ENCODE results near the gene CFAP100.

DNA sequence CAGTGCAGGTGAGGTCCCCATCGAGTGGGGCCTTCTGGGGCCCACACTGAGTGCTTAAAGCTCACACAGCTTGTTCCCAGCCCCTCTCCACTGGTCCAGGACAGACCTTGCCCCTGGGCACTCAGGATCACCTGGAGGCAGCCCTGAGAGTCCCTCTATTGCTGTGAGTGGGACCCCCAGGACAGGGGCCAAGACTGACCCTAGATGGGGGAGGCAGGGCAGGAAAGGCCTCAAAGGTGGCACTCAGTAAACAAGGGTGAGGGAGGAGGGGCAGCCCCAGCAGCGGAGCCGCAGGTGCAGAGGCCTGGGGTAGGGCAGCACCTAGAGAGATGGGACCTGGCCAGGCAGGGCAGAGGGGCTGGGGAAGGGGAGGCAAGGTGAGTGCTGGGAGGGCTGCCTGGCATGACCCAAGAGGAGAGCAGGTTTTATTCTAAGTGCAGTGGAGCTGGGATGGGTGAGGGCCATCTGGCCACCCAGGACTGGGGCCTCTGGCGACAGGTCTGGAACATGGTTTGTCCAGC is 27.9 kb downstream of the CFAP100 start:
- TF ChIP-seq, protein P1, sequence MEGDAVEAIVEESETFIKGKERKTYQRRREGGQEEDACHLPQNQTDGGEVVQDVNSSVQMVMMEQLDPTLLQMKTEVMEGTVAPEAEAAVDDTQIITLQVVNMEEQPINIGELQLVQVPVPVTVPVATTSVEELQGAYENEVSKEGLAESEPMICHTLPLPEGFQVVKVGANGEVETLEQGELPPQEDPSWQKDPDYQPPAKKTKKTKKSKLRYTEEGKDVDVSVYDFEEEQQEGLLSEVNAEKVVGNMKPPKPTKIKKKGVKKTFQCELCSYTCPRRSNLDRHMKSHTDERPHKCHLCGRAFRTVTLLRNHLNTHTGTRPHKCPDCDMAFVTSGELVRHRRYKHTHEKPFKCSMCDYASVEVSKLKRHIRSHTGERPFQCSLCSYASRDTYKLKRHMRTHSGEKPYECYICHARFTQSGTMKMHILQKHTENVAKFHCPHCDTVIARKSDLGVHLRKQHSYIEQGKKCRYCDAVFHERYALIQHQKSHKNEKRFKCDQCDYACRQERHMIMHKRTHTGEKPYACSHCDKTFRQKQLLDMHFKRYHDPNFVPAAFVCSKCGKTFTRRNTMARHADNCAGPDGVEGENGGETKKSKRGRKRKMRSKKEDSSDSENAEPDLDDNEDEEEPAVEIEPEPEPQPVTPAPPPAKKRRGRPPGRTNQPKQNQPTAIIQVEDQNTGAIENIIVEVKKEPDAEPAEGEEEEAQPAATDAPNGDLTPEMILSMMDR (IDR thresholded peaks at IDR 0.05), result no peak
- no peak for TF ChIP-seq EP300 (IDR thresholded peaks at IDR 0.05)
- TF ChIP-seq POLR2A (IDR thresholded peaks at IDR 0.05; ENCODE audit: low read depth), result no peak
- TF ChIP-seq POLR2AphosphoS5 (IDR thresholded peaks at IDR 0.05), result no peak
